GM19035 (cell line): Measurements from ENCODE around the gene OPCML.

Experiments
- ATAC-seq: cut with Tn5 transposase; IDR thresholded peaks from one replicate; pipeline ENCODE4 v1.9.1; 2021; ENCODE audit not compliant: unreplicated experiment

OPCML gene

GRCh38 chr11:132717824-132718223 is 814.5 kb downstream of the OPCML start:
- no peak for ATAC-seq

- ATAC-seq: no peak
Measured at GRCh38 chr11:132716037-132716436, 816.3 kb downstream of the OPCML start.

GRCh38 chr11:132714859-132715440 is 817.4 kb downstream of the OPCML start:
- ATAC-seq: no peak

- ATAC-seq: no peak
Measured at GRCh38 chr11:132712466-132712865, 819.8 kb downstream of the OPCML start.

- ATAC-seq: no peak
Measured at GRCh38 chr11:132704781-132705375, 827.4 kb downstream of the OPCML start.

GRCh38 chr11:132692891-132693290 is 839.4 kb downstream of the OPCML start:
- no peak for ATAC-seq

- ATAC-seq: no peak
Measured at GRCh38 chr11:132691848-132692550, 840.3 kb downstream of the OPCML start.

GRCh38 chr11:132686886-132687285 is 845.4 kb downstream of the OPCML start:
- ATAC-seq: no peak

GRCh38 chr11:132685174-132685611 is 847.1 kb downstream of the OPCML start:
- ATAC-seq: no peak

GRCh38 chr11:132683602-132684001 is 848.7 kb downstream of the OPCML start:
- no peak for ATAC-seq

- no peak for ATAC-seq
Measured at GRCh38 chr11:132681971-132682370, 850.3 kb downstream of the OPCML start.

GRCh38 chr11:132680584-132680983 is 851.7 kb downstream of the OPCML start:
- ATAC-seq: no peak

- no peak for ATAC-seq
Measured at GRCh38 chr11:132674151-132674550, 858.1 kb downstream of the OPCML start.

GRCh38 chr11:132671851-132672370 is 860.4 kb downstream of the OPCML start:
- ATAC-seq: no peak

- ATAC-seq: no peak
Measured at GRCh38 chr11:132670921-132671675, 861.2 kb downstream of the OPCML start.

- ATAC-seq: no peak
Measured at GRCh38 chr11:132669949-132670348, 862.4 kb downstream of the OPCML start.

- no peak for ATAC-seq
Measured at GRCh38 chr11:132665205-132665604, 867.1 kb downstream of the OPCML start.

GRCh38 chr11:132658696-132659095 is 873.6 kb downstream of the OPCML start:
- no peak for ATAC-seq

GRCh38 chr11:132658004-132658403 is 874.3 kb downstream of the OPCML start:
- no peak for ATAC-seq

GRCh38 chr11:132655187-132655855 is 877.0 kb downstream of the OPCML start:
- ATAC-seq: no peak

- ATAC-seq: no peak
Measured at GRCh38 chr11:132653237-132653636, 879.1 kb downstream of the OPCML start.
